HG03108 (cell line): ENCODE data around the gene ADAMTS14.

Experiments used
- ATAC-seq: cut with Tn5 transposase; IDR thresholded peaks from one replicate; pipeline ENCODE4 v1.9.1; 2021; ENCODE audit warnings: moderate library complexity; ENCODE audit not compliant: unreplicated experiment

ADAMTS14 gene

GRCh38 chr10:70809726-70810125 is 137.4 kb downstream of the ADAMTS14 start:
- no peak for ATAC-seq

DNA sequence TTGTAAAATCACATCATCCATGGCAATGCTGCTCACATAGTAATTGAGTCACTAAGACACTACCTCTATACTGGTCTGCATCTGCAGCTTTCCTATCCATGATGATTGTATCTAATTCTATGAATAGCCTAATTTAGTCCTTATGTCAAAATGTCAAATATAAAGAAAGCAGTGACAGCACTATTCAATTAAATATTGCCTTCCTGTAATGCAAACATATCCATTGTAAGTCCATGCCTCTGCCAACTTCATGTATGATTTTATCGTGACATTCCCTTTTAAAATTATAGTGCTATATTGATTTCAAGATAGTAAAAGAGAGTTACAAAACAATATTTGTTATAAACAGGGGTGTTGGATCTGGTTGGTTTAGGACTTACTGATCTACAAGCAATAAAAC is 138.7 kb downstream of the ADAMTS14 start:
- ATAC-seq: no peak

DNA sequence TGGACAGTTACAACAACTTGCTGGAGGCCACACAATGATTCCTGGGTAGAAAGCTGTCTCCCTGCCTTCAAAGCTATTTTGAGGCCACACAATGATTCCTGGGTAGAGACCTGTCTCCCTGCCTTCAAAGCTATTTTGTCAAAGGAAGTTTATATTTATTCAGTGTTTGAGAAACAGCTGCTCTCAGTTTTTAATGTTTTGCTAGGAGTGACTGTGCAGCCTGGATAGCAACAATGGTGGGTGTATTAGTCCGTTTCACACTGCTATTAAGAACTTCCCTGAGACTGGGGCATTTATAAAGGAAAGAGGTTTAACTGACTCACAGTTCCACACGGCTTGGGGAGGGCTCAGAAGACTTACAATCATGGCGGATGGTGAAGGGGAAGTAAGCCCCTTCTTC is 139.6 kb downstream of the ADAMTS14 start:
- ATAC-seq: no peak
